A673 (cell line): Measurements from ENCODE around the gene INTS6L. TPM values are rescaled to one million over a fixed set of nuclear protein-coding genes. Genes with fewer than 3 reads are reported as not detected.

Experiments
- BruUV-seq: library from RNA; stranded (reverse); fragments of 400-500 nt; replicated peaks from 2 replicates; lab custom pipeline; 2021; lab: Mats Ljungman, UMichigan
- CTCF ChIA-PET: fragments of 300-600 bp; sonication (Branson Sonifier 250); formaldehyde crosslinking; loops from one replicate; lab custom pipeline; 2022; ENCODE audit warnings: antibody characterized with exemption; lab: Charles Lee
- POLR2A ChIA-PET: fragments of 300-600 bp; sonication (Branson Sonifier 250); formaldehyde crosslinking; loops from one replicate; lab custom pipeline; 2022; ENCODE audit warnings: antibody characterized with exemption; ENCODE audit not compliant: low non-redundant PET; lab: Charles Lee
- DNase-seq: peaks from one replicate; pipeline ENCODE4 v3.0.0-alpha.2; 2015; ENCODE audit warnings: low spot score
- H3K27ac ChIP-seq: fragments of 200-600 bp; sonication (generic); 2 replicates; pipeline ENCODE4 v1.5.1; 2016; ENCODE audit warnings: mixed run types, low read depth, mild to moderate bottlenecking, mixed read lengths, antibody characterized with exemption, low read length; ENCODE audit not compliant: poor library complexity, severe bottlenecking
- H3K27me3 ChIP-seq: fragments of 200-600 bp; sonication (generic); replicated peaks from 2 replicates; pipeline ENCODE4 v1.6.1; 2017; ENCODE audit warnings: mixed run types, low read depth, mild to moderate bottlenecking, mixed read lengths, antibody characterized with exemption, low read length; ENCODE audit not compliant: insufficient read depth, poor library complexity
- H3K36me3 ChIP-seq: fragments of 200-600 bp; sonication (generic); 2 replicates; pipeline ENCODE4 v1.6.1; 2016; ENCODE audit warnings: mixed run types, mild to moderate bottlenecking, mixed read lengths, antibody characterized with exemption, low read length; ENCODE audit not compliant: insufficient read depth, poor library complexity, severe bottlenecking
- H3K4me1 ChIP-seq: fragments of 200-600 bp; sonication (generic); 2 replicates; pipeline ENCODE4 v1.6.1; 2017; ENCODE audit warnings: mixed run types, mild to moderate bottlenecking, mixed read lengths, antibody characterized with exemption, low read length; ENCODE audit not compliant: insufficient read depth, poor library complexity, severe bottlenecking
- H3K4me3 ChIP-seq: fragments of 200-600 bp; sonication (generic); 2 replicates; pipeline ENCODE4 v1.5.1; 2016; ENCODE audit warnings: low read depth, mixed run types, mild to moderate bottlenecking, mixed read lengths, low read length; ENCODE audit not compliant: poor library complexity, severe bottlenecking
- H3K9me3 ChIP-seq: fragments of 200-600 bp; sonication (generic); 2 replicates; pipeline ENCODE4 v1.6.1; 2016; ENCODE audit warnings: mixed run types, low read depth, mild to moderate bottlenecking, mixed read lengths, antibody characterized with exemption, low read length; ENCODE audit not compliant: poor library complexity, severe bottlenecking
- EZH2 ChIP-seq: fragments of 200-600 bp; sonication (generic); IDR thresholded peaks from 2 replicates; pipeline ENCODE4 v1.6.1; 2017; ENCODE audit warnings: borderline replicate concordance, low read depth, mild to moderate bottlenecking, mixed read lengths, antibody characterized with exemption, low read length; ENCODE audit not compliant: poor library complexity, severe bottlenecking
- intact Hi-C: fragments of 100-400 bp; cut with micrococcal nuclease; formaldehyde crosslinking; loops from one replicate; pipeline ENCODE4 v1.10.0; 2022; ENCODE audit not compliant: unreplicated experiment
- total RNA-seq: library from RNA; stranded (reverse); gene quantifications from 2 replicates; pipeline ENCODE4 v1.2.3, GENCODE V29; 2021
- TF ChIP-seq, protein P1 (sequence below): fragments of 300-800, 200-600 bp; sonication (generic); conservative IDR thresholded peaks from 2 replicates; pipeline ENCODE4 v1.5.1; 2017; ENCODE audit warnings: low read depth, mild to moderate bottlenecking, antibody characterized with exemption, low read length, moderate library complexity, mixed read lengths

Gene INTS6L
- total RNA-seq, 1 experiment from 2014 or later = 14.4 TPM

DNA sequence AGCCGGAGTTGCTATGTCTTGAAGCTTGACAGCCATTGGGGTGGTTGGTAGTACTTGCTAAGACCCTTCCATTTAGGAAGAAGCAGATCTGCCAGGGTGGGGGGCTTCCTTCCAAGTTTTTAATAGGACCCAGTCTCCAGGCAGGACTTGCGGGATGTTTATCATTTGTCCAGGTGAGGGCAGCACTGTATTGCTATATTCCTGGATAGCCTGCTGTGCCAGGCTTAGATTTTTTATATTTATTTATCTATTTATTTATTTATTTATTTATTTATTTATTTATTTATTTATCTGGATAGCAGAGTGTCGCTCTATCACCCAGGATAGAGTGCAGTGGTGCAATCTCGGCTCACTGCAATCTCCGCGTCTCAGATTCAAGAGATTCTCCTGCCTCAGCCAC lies 105.5 kb downstream of the INTS6L start:
- DNase-seq = peak; percentile 23
- intact Hi-C loops = no loop called here
- H3K4me3 ChIP-seq = no peak overlapping the region
- no peak overlapping the region for H3K27ac ChIP-seq
- no TSS peak for BruUV-seq
- H3K4me1 ChIP-seq = no peaks in the 10 kb centered on the region
- POLR2A ChIA-PET = no interaction called here
- TF ChIP-seq EZH2 = no peak
- TF ChIP-seq, protein P1, sequence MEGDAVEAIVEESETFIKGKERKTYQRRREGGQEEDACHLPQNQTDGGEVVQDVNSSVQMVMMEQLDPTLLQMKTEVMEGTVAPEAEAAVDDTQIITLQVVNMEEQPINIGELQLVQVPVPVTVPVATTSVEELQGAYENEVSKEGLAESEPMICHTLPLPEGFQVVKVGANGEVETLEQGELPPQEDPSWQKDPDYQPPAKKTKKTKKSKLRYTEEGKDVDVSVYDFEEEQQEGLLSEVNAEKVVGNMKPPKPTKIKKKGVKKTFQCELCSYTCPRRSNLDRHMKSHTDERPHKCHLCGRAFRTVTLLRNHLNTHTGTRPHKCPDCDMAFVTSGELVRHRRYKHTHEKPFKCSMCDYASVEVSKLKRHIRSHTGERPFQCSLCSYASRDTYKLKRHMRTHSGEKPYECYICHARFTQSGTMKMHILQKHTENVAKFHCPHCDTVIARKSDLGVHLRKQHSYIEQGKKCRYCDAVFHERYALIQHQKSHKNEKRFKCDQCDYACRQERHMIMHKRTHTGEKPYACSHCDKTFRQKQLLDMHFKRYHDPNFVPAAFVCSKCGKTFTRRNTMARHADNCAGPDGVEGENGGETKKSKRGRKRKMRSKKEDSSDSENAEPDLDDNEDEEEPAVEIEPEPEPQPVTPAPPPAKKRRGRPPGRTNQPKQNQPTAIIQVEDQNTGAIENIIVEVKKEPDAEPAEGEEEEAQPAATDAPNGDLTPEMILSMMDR = peak; percentile 36; the same call in 1 of the 2 replicates
- H3K36me3 ChIP-seq = no peaks in the 10 kb centered on the region
- H3K27me3 ChIP-seq = no peaks in the 10 kb centered on the region
- no peaks in the 10 kb centered on the region for H3K9me3 ChIP-seq
- CTCF ChIA-PET = no interaction called here

DNA sequence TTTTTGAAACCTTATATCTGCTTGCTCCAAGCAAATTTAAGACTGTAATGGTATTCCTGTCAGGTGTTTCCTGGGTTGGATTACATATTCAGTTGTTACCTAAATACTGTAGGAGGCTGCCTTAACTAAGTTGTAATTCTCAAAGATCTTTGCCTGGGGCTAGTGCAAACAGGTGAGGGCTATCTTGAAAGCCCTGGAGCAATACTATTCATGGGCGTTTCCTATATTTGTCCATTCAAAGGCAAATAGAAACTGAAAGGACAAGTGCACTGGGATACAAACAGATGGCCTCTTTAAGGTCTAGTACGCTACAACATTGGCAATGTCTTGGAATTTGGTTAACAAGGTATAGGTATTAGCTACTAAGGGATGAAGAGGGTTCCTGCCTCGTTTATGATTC lies 108.9 kb downstream of the INTS6L start:
- intact Hi-C loops = no loop called here
- ChIA-PET CTCF (no interaction called here), POLR2A (no interaction called here)

More for the DNA sequence above, 108.9 kb downstream of the INTS6L start:
- Histone ChIP-seq H3K36me3 (no peaks in the 10 kb centered on the region), H3K4me3 (no peak overlapping the region), H3K4me1 (no peaks in the 10 kb centered on the region), H3K27ac (no peak overlapping the region), H3K27me3 (no peaks in the 10 kb centered on the region), H3K9me3 (no peaks in the 10 kb centered on the region)
- TF ChIP-seq EZH2 = no peak
- TF ChIP-seq, protein P1 = no peak
- DNase-seq = no peak
- BruUV-seq = no TSS peak

Other genes starting within 250 kb of the INTS6L start
- gene ETDC, start 211.2 kb upstream of the INTS6L start, total RNA-seq = not detected in 2 replicates
- gene ZNF75D, start 176.6 kb upstream of the INTS6L start, total RNA-seq = 8.7 and 9.4 TPM in 2 replicates
- gene ZNF449, start 175.9 kb upstream of the INTS6L start, total RNA-seq = 10.6 and 12.1 TPM in 2 replicates
- 1.8 and 2.3 TPM in 2 replicates for gene SMIM10L2A, start 98.7 kb upstream of the INTS6L start, total RNA-seq
- not detected in 2 replicates for gene CT45A1, start 193.0 kb downstream of the INTS6L start, total RNA-seq
- not detected in 2 replicates for gene CT45A3, start 247.5 kb downstream of the INTS6L start, total RNA-seq